ENCODE data around the gene ZSCAN25.
"Not testable (repeated sequence)": the region's sequence is repeated elsewhere in the genome, so short reads cannot be mapped to it uniquely, and the experiment has no call there.

ZSCAN25 gene

GRCh38 chr7:99616359-99617191 is at the start of gene ZSCAN25:
ZSCAN25 (plus strand) TSS chr7:99616946; CDS start chr7:99619607, 2,661 bp downstream.
- Mint-ChIP-seq H3K27ac (peak within 1 kb of the TSS; percentile 95), H3K36me3 (peaks cover 15% of the 10 kb centered on the region), H3K27me3 (no peaks in the 10 kb centered on the region), H3K4me1 (peaks cover 21% of the 10 kb centered on the region), H3K4me3 (peak within 1 kb of the TSS; percentile 99), H3K9me3 (no peaks in the 10 kb centered on the region)
- ATAC-seq (ENCODE audit: low read depth), result peak; percentile 97
- peak; percentile 81 to 83 for DNase-seq (ENCODE audit: low spot score in 2 of 2)

- peaks cover 31% of the 10 kb centered on the region for H3K36me3 Mint-ChIP-seq
- not testable (repeated sequence) for H3K27ac Mint-ChIP-seq; H3K4me3 Mint-ChIP-seq; H3K4me1 Mint-ChIP-seq; H3K27me3 Mint-ChIP-seq; H3K9me3 Mint-ChIP-seq; ATAC-seq (ENCODE audit: low read depth); DNase-seq (ENCODE audit: low spot score in 2 of 2)
These were observed 48.0 kb upstream of the ZSCAN25 start for GRCh38 chr7:99568770-99569169.

- H3K36me3 Mint-ChIP-seq, result peaks cover 22% of the 10 kb centered on the region
- no peaks in the 10 kb centered on the region for H3K4me1 Mint-ChIP-seq
- peak overlapping the region; percentile 14 for H3K27ac Mint-ChIP-seq
- no peaks in the 10 kb centered on the region for H3K27me3 Mint-ChIP-seq
- no peak overlapping the region for H3K4me3 Mint-ChIP-seq
- ATAC-seq (ENCODE audit: low read depth) (no peak), DNase-seq (ENCODE audit: low spot score in 2 of 2) (no peak)
- no peaks in the 10 kb centered on the region for H3K9me3 Mint-ChIP-seq
These were observed 45.0 kb upstream of the ZSCAN25 start for GRCh38 chr7:99571768-99572167.

GRCh38 chr7:99573257-99573656 is 43.5 kb upstream of the ZSCAN25 start:
- ATAC-seq (ENCODE audit: low read depth), result no peak
- no peaks in the 10 kb centered on the region for H3K27me3 Mint-ChIP-seq
- no peak overlapping the region for H3K4me3 Mint-ChIP-seq
- no peak for DNase-seq (ENCODE audit: low spot score in 2 of 2)
- peaks cover 5% of the 10 kb centered on the region for H3K4me1 Mint-ChIP-seq
- peaks cover 22% of the 10 kb centered on the region for H3K36me3 Mint-ChIP-seq
- peak overlapping the region; percentile 14 for H3K27ac Mint-ChIP-seq
- H3K9me3 Mint-ChIP-seq, result no peaks in the 10 kb centered on the region

GRCh38 chr7:99576251-99576650 is 40.5 kb upstream of the ZSCAN25 start:
- H3K27me3 Mint-ChIP-seq, result no peaks in the 10 kb centered on the region

GRCh38 chr7:99579281-99579955 is 37.3 kb upstream of the ZSCAN25 start:
- ATAC-seq (ENCODE audit: low read depth) (no peak), DNase-seq (ENCODE audit: low spot score in 2 of 2) (no peak)
- H3K4me1 Mint-ChIP-seq, result peaks cover 23% of the 10 kb centered on the region
- no peak overlapping the region for H3K27ac Mint-ChIP-seq
- H3K4me3 Mint-ChIP-seq, result peak overlapping the region; percentile 89
- peaks cover 1% of the 10 kb centered on the region for H3K36me3 Mint-ChIP-seq
- no peaks in the 10 kb centered on the region for H3K9me3 Mint-ChIP-seq
- H3K27me3 Mint-ChIP-seq, result peaks cover 5% of the 10 kb centered on the region

More at GRCh38 chr7:99576251-99576650, 40.5 kb upstream of the ZSCAN25 start:
- H3K4me1 Mint-ChIP-seq, result peaks cover 22% of the 10 kb centered on the region
- no peak for DNase-seq (ENCODE audit: low spot score in 2 of 2)
- no peak overlapping the region for H3K4me3 Mint-ChIP-seq
- no peak for ATAC-seq (ENCODE audit: low read depth)
- H3K27ac Mint-ChIP-seq, result no peak overlapping the region
- H3K9me3 Mint-ChIP-seq, result no peaks in the 10 kb centered on the region
- H3K36me3 Mint-ChIP-seq, result peaks cover 22% of the 10 kb centered on the region

- peak; percentile 76 for ATAC-seq (ENCODE audit: low read depth)
- peaks cover 5% of the 10 kb centered on the region for H3K27me3 Mint-ChIP-seq
- no peaks in the 10 kb centered on the region for H3K9me3 Mint-ChIP-seq
- peak; percentile 20 to 38 for DNase-seq (ENCODE audit: low spot score in 2 of 2)
- H3K4me3 Mint-ChIP-seq, result peak overlapping the region; percentile 89
- peaks cover 23% of the 10 kb centered on the region for H3K4me1 Mint-ChIP-seq
- H3K36me3 Mint-ChIP-seq, result no peaks in the 10 kb centered on the region
- H3K27ac Mint-ChIP-seq, result no peak overlapping the region
These were observed 36.6 kb upstream of the ZSCAN25 start for GRCh38 chr7:99579956-99580777.

- H3K4me1 Mint-ChIP-seq, result peaks cover 23% of the 10 kb centered on the region
- not testable (repeated sequence) for H3K27ac Mint-ChIP-seq
These were observed 35.9 kb upstream of the ZSCAN25 start for GRCh38 chr7:99580778-99581332.

GRCh38 chr7:99588868-99589267 is 27.9 kb upstream of the ZSCAN25 start:
- ATAC-seq (ENCODE audit: low read depth) (no peak), DNase-seq (ENCODE audit: low spot score in 2 of 2) (no peak)
- Mint-ChIP-seq H3K27me3 (peaks cover 7% of the 10 kb centered on the region), H3K27ac (no peak overlapping the region), H3K9me3 (no peaks in the 10 kb centered on the region), H3K36me3 (no peaks in the 10 kb centered on the region), H3K4me3 (no peak overlapping the region), H3K4me1 (no peaks in the 10 kb centered on the region)

More at GRCh38 chr7:99580778-99581332, 35.9 kb upstream of the ZSCAN25 start:
- DNase-seq (ENCODE audit: low spot score in 2 of 2); H3K9me3 Mint-ChIP-seq; H3K27me3 Mint-ChIP-seq; ATAC-seq (ENCODE audit: low read depth); H3K36me3 Mint-ChIP-seq: not testable (repeated sequence)
- H3K4me3 Mint-ChIP-seq, result peak overlapping the region; percentile 89

- Mint-ChIP-seq H3K27ac (no peak overlapping the region), H3K36me3 (no peaks in the 10 kb centered on the region), H3K9me3 (no peaks in the 10 kb centered on the region), H3K4me3 (no peak overlapping the region), H3K27me3 (no peaks in the 10 kb centered on the region), H3K4me1 (no peaks in the 10 kb centered on the region)
- DNase-seq (ENCODE audit: low spot score in 2 of 2) (no peak), ATAC-seq (ENCODE audit: low read depth) (no peak)
These were observed 21.6 kb upstream of the ZSCAN25 start for GRCh38 chr7:99594948-99595745.

GRCh38 chr7:99596408-99596955 is 20.3 kb upstream of the ZSCAN25 start:
- no peaks in the 10 kb centered on the region for H3K27me3 Mint-ChIP-seq
- H3K36me3 Mint-ChIP-seq, result peaks cover 5% of the 10 kb centered on the region
- no peaks in the 10 kb centered on the region for H3K4me1 Mint-ChIP-seq
- no peak overlapping the region for H3K4me3 Mint-ChIP-seq
- DNase-seq (ENCODE audit: low spot score in 2 of 2) (no peak), ATAC-seq (ENCODE audit: low read depth) (no peak)
- no peaks in the 10 kb centered on the region for H3K9me3 Mint-ChIP-seq
- H3K27ac Mint-ChIP-seq, result no peak overlapping the region

GRCh38 chr7:99597762-99598501 is 18.8 kb upstream of the ZSCAN25 start, which contains the start of gene TMEM225B:
TMEM225B (plus strand) TSS chr7:99598267; CDS start chr7:99604389, 6,122 bp downstream.
- no peak within 1 kb of the TSS for H3K27ac Mint-ChIP-seq
- ATAC-seq (ENCODE audit: low read depth) (no peak), DNase-seq (ENCODE audit: low spot score in 2 of 2) (no peak)
- H3K4me1 Mint-ChIP-seq, result no peaks in the 10 kb centered on the region
- no peaks in the 10 kb centered on the region for H3K9me3 Mint-ChIP-seq
- peaks cover 5% of the 10 kb centered on the region for H3K36me3 Mint-ChIP-seq
- H3K4me3 Mint-ChIP-seq, result no peak within 1 kb of the TSS
- H3K27me3 Mint-ChIP-seq, result no peaks in the 10 kb centered on the region
